Astrocyte (in vitro differentiated cells and primary cell): ENCODE results near the gene AIFM3. TPM values are rescaled to one million over a fixed set of nuclear protein-coding genes. Genes with fewer than 3 reads are reported as not detected.

Source experiments
- DNase-seq: peaks from one replicate; pipeline ENCODE4 v3.0.0-alpha.2; 2010; ENCODE audit warnings: low read depth
- FAIRE-seq: peaks from 2 replicates; lab custom pipeline; 2011; peaks lifted over from hg19 to GRCh38; lab: Jason Lieb, UNC
- H2AFZ ChIP-seq: 2 replicates; pipeline ENCODE4 v1.6.0; 2012; ENCODE audit warnings: low read depth, low read length, inconsistent platforms
- H3K27ac ChIP-seq: 2 replicates; pipeline ENCODE4 v1.5.1; 2011; ENCODE audit warnings: low read depth, low read length, inconsistent platforms
- H3K27me3 ChIP-seq: 2 replicates; pipeline ENCODE4 v1.6.0; 2011; ENCODE audit warnings: low read length, inconsistent platforms; ENCODE audit not compliant: insufficient read depth
- H3K36me3 ChIP-seq: 2 replicates; pipeline ENCODE4 v1.5.1; 2011; ENCODE audit warnings: low read length, inconsistent platforms; ENCODE audit not compliant: insufficient read depth
- H3K4me1 ChIP-seq: 2 replicates; pipeline ENCODE4 v1.5.1; 2011; ENCODE audit warnings: low read length, inconsistent platforms; ENCODE audit not compliant: insufficient read depth
- H3K4me2 ChIP-seq: 2 replicates; pipeline ENCODE4 v1.6.0; 2012; ENCODE audit warnings: low read length, inconsistent platforms
- H3K4me3 ChIP-seq: 2 replicates; pipeline ENCODE4 v1.5.1; 2011; ENCODE audit warnings: low read depth, mild to moderate bottlenecking, low read length, inconsistent platforms; ENCODE audit not compliant: insufficient read depth
- H3K79me2 ChIP-seq: 2 replicates; pipeline ENCODE4 v1.6.0; 2012; ENCODE audit warnings: mild to moderate bottlenecking, low read length, inconsistent platforms; ENCODE audit not compliant: insufficient read depth
- H3K9ac ChIP-seq: 2 replicates; pipeline ENCODE4 v1.6.0; 2012; ENCODE audit warnings: mild to moderate bottlenecking, low read length, inconsistent platforms
- H3K9me3 ChIP-seq: 2 replicates; pipeline ENCODE4 v1.5.1; 2012; ENCODE audit warnings: low read depth, mild to moderate bottlenecking, low read length, inconsistent platforms; ENCODE audit not compliant: insufficient read depth
- H4K20me1 ChIP-seq: 2 replicates; pipeline ENCODE4 v1.6.0; 2012; ENCODE audit warnings: low read length, inconsistent platforms; ENCODE audit not compliant: insufficient read depth
- H3K27ac Mint-ChIP-seq: one replicate; pipeline ENCODE4 v1.8.0; 2021; ENCODE audit warnings: mild to moderate bottlenecking, mixed read lengths; ENCODE audit not compliant: unreplicated experiment
- H3K27me3 Mint-ChIP-seq: one replicate; pipeline ENCODE4 v1.8.0; 2021; ENCODE audit warnings: low read depth, mixed read lengths; ENCODE audit not compliant: unreplicated experiment
- H3K36me3 Mint-ChIP-seq: one replicate; pipeline ENCODE4 v1.8.0; 2021; ENCODE audit warnings: low read depth, mixed read lengths; ENCODE audit not compliant: unreplicated experiment
- H3K4me1 Mint-ChIP-seq: one replicate; pipeline ENCODE4 v1.8.0; 2021; ENCODE audit warnings: low read depth, mixed read lengths; ENCODE audit not compliant: unreplicated experiment
- H3K4me3 Mint-ChIP-seq: one replicate; pipeline ENCODE4 v1.8.0; 2021; ENCODE audit warnings: mild to moderate bottlenecking, moderate library complexity, mixed read lengths; ENCODE audit not compliant: unreplicated experiment
- H3K9me3 Mint-ChIP-seq: one replicate; pipeline ENCODE4 v1.8.0; 2021; ENCODE audit warnings: mild to moderate bottlenecking, mixed read lengths; ENCODE audit not compliant: unreplicated experiment
- CTCF ChIP-seq: IDR thresholded peaks from 2 replicates; pipeline ENCODE4 v1.5.1; 2011; ENCODE audit warnings: low read depth, mild to moderate bottlenecking, inconsistent platforms, low read length, moderate library complexity; ENCODE audit not compliant: insufficient read depth
- EZH2 ChIP-seq: IDR thresholded peaks from 2 replicates; pipeline ENCODE4 v1.6.1; 2012; ENCODE audit warnings: mild to moderate bottlenecking, low read length, inconsistent platforms; ENCODE audit not compliant: insufficient read depth
- total RNA-seq: library from RNA; stranded (reverse); gene quantifications from 2 replicates; pipeline ENCODE4 v1.2.1, GENCODE V29; 2021

Gene AIFM3
- total RNA-seq, 1 donor from 2014 or later: 0.48 TPM

GRCh38 chr22:20979940-20980453, 12.9 kb downstream of the AIFM3 start:
- H3K27ac Mint-ChIP-seq: no peak overlapping the region
- H2AFZ ChIP-seq: peak overlapping the region; percentile 60

GRCh38 chr22:20980523-20980922, 13.5 kb downstream of the AIFM3 start:
- no peak overlapping the region for H3K4me3 Mint-ChIP-seq
- no peak overlapping the region for H3K27ac ChIP-seq
- no peak overlapping the region for H3K4me2 ChIP-seq

More at GRCh38 chr22:20979940-20980453, 12.9 kb downstream of the AIFM3 start:
- no peak overlapping the region for H3K27ac ChIP-seq
- peak overlapping the region; percentile 77 for H3K4me2 ChIP-seq
- Mint-ChIP-seq H3K4me1 (peaks cover 2% of the 10 kb centered on the region), H3K36me3 (peaks cover 9% of the 10 kb centered on the region), H3K4me3 (peak overlapping the region; percentile 35), H3K27me3 (peaks cover 19% of the 10 kb centered on the region), H3K9me3 (peaks cover 11% of the 10 kb centered on the region)
- peaks cover 3% of the 10 kb centered on the region for H4K20me1 ChIP-seq
- no peak for FAIRE-seq
- peaks cover 24% of the 10 kb centered on the region for H3K79me2 ChIP-seq
- H3K36me3 ChIP-seq: peaks cover 4% of the 10 kb centered on the region
- no peak overlapping the region for H3K4me3 ChIP-seq
- H3K9ac ChIP-seq: peak overlapping the region; percentile 3
- no peak for DNase-seq
- no peak for TF ChIP-seq CTCF
- TF ChIP-seq EZH2: no peak
- peaks cover 12% of the 10 kb centered on the region for H3K4me1 ChIP-seq
- no peaks in the 10 kb centered on the region for H3K27me3 ChIP-seq
- H3K9me3 ChIP-seq: peaks cover 5% of the 10 kb centered on the region

More at GRCh38 chr22:20980523-20980922, 13.5 kb downstream of the AIFM3 start:
- no peak for FAIRE-seq
- no peak overlapping the region for H3K9ac ChIP-seq
- Mint-ChIP-seq H3K4me1 (peaks cover 2% of the 10 kb centered on the region), H3K9me3 (peaks cover 11% of the 10 kb centered on the region), H3K27ac (peak overlapping the region; percentile 77), H3K36me3 (peaks cover 10% of the 10 kb centered on the region), H3K27me3 (peaks cover 15% of the 10 kb centered on the region)
- no peaks in the 10 kb centered on the region for H3K27me3 ChIP-seq
- no peak for DNase-seq
- H3K4me1 ChIP-seq: peaks cover 12% of the 10 kb centered on the region
- TF ChIP-seq EZH2 (no peak), CTCF (no peak)
- no peak overlapping the region for H2AFZ ChIP-seq
- peaks cover 24% of the 10 kb centered on the region for H3K79me2 ChIP-seq
- no peak overlapping the region for H3K4me3 ChIP-seq
- peaks cover 5% of the 10 kb centered on the region for H3K9me3 ChIP-seq
- H3K36me3 ChIP-seq: peaks cover 7% of the 10 kb centered on the region
- peaks cover 3% of the 10 kb centered on the region for H4K20me1 ChIP-seq
